HG03135 (cell line): ENCODE measurements around the gene FBXW7.

Experiments
- ATAC-seq: cut with Tn5 transposase; IDR thresholded peaks from one replicate; pipeline ENCODE4 v1.9.1; 2021; ENCODE audit warnings: mild to moderate bottlenecking, moderate library complexity; ENCODE audit not compliant: unreplicated experiment

FBXW7 gene

GRCh38 chr4:152478461-152479237, 57.2 kb downstream of the FBXW7 start:
- ATAC-seq = no peak

GRCh38 chr4:152476796-152477195, 59.1 kb downstream of the FBXW7 start:
- no peak for ATAC-seq

GRCh38 chr4:152471251-152471792, 64.6 kb downstream of the FBXW7 start:
- ATAC-seq = no peak

- no peak for ATAC-seq
Measured at GRCh38 chr4:152468408-152468807, 67.5 kb downstream of the FBXW7 start.

GRCh38 chr4:152467101-152467500, 68.8 kb downstream of the FBXW7 start:
- ATAC-seq = no peak

GRCh38 chr4:152464030-152464823, 71.7 kb downstream of the FBXW7 start:
- no peak for ATAC-seq

- ATAC-seq = no peak
Measured at GRCh38 chr4:152463562-152463961, 72.3 kb downstream of the FBXW7 start.

- ATAC-seq = no peak
Measured at GRCh38 chr4:152462695-152463094, 73.2 kb downstream of the FBXW7 start.

GRCh38 chr4:152462047-152462446, 73.8 kb downstream of the FBXW7 start:
- peak; percentile 65 for ATAC-seq

GRCh38 chr4:152460488-152460887, 75.4 kb downstream of the FBXW7 start:
- ATAC-seq = no peak

GRCh38 chr4:152459326-152459725, 76.6 kb downstream of the FBXW7 start:
- ATAC-seq = peak; percentile 12

GRCh38 chr4:152458801-152459302, 77.0 kb downstream of the FBXW7 start:
- peak; percentile 36 for ATAC-seq

- no peak for ATAC-seq
Measured at GRCh38 chr4:152456609-152457008, 79.3 kb downstream of the FBXW7 start.

GRCh38 chr4:152455311-152455710, 80.6 kb downstream of the FBXW7 start:
- no peak for ATAC-seq

- no peak for ATAC-seq
Measured at GRCh38 chr4:152454398-152455011, 81.4 kb downstream of the FBXW7 start.

- ATAC-seq = no peak
Measured at GRCh38 chr4:152451496-152451895, 84.4 kb downstream of the FBXW7 start.

GRCh38 chr4:152448854-152449253, 87.0 kb downstream of the FBXW7 start:
- no peak for ATAC-seq

GRCh38 chr4:152448038-152448707, 87.7 kb downstream of the FBXW7 start:
- ATAC-seq = no peak

GRCh38 chr4:152443859-152444258, 92.0 kb downstream of the FBXW7 start:
- no peak for ATAC-seq

GRCh38 chr4:152437561-152437960, 98.3 kb downstream of the FBXW7 start:
- no peak for ATAC-seq

- ATAC-seq = no peak
Measured at GRCh38 chr4:152436384-152436783, 99.5 kb downstream of the FBXW7 start.
